GM21737 (cell line): ENCODE measurements around the gene INS.

Source experiments
- ATAC-seq: cut with Tn5 transposase; IDR thresholded peaks from one replicate; pipeline ENCODE4 v1.9.1; 2021; ENCODE audit warnings: mild to moderate bottlenecking, moderate library complexity; ENCODE audit not compliant: unreplicated experiment

The INS gene

DNA sequence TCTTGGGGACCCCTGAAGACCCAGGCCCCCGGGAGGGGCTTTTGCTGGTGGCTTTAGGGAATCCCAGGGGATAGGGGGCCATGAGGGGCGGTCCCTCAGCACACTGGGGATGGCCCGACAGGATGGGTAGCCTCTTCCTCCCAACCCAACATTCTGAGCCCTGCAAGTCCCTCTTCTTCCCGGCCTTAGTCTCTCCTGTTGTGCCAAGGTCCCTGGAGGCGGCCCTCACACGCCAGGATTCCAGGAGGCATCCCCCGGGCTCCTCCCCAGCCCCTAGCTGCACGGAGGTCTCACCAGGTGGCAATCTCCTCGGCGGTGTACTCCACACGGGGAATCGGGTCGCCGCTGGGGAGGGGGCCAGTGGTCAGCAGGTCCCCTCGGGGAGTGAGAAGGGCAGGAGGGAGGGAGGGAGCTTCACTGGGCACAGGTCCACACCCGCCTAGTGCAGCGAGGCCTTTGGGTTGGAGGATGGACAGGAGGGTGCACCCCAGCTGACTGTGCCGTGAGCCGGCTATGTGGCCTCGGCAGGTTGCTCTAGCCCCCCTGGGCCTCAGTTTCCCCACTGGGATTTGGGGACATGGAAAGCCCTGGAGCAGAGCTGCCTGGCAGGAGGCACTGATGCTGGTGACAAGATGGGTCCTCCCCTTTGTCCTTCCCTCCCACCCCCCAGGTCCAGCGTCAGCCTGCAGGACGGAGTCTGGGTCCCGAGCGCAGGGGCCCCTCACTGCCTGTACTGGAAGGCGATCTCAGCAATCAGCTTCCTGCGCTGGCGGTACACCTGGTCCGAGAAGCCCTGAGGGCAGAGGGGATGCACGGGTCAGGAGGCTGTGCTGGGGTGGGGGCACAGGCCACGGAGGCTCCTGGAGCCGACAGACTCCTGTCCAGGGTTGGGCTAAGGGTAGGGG, 6.4 kb upstream of the INS start:
- ATAC-seq, result no peak

DNA sequence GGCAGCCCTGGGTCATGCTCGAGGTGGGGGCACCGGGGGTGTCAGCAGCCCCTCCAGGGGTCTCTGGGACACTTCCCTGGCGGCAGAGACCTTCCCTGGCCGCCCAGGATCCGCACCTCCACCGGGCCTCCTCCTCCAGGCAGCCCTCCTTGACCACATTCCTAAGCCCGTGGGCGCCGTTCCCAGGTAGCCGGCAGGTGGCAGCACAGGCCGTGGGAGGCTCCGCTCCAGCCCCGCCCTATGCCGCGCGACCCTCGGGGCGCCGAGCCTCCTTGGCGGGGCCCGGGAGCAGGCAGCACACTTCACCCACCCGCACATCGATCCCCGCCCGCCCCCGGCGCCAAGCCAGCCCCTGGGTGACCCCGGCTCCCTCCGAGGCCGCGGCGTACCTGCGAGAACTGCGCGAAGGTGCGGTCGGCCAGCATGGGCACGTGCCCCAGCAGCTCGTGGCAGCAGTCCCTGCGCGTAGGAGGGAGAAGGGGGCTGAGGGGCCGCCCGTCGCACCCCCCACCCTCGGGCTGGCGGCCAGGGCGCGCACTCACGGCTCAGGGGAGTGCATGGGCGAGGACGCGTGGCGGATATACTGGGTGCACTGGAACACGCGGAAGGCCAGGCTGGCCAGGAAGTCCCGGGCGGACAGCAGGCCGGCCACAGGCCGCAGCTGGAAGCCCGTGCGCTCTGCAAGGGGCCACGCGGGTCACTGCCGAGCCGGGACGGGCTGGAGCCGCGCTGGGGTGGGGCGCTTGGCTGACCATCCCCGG, 5.3 kb upstream of the INS start:
- ATAC-seq, result no peak

DNA sequence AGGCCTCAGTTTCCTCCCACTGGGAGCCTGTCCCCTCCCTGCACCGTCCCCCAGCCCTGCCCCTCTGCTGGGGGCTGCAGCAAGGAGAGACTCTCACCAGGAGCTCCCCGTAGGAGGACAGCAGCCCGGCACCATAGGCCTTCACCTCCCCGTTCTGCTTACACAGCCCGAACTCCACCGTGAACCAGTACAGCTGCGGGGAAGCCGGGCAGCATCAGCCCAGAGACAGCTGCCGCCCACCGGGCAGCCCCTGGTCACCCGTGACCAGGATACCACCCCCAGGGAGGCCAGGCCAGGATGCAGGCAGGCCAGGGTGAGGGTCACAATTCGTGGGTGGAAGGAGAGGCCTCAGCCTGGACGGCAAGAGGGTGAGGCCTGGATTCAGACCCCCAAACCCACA, 4.6 kb upstream of the INS start:
- no peak for ATAC-seq

DNA sequence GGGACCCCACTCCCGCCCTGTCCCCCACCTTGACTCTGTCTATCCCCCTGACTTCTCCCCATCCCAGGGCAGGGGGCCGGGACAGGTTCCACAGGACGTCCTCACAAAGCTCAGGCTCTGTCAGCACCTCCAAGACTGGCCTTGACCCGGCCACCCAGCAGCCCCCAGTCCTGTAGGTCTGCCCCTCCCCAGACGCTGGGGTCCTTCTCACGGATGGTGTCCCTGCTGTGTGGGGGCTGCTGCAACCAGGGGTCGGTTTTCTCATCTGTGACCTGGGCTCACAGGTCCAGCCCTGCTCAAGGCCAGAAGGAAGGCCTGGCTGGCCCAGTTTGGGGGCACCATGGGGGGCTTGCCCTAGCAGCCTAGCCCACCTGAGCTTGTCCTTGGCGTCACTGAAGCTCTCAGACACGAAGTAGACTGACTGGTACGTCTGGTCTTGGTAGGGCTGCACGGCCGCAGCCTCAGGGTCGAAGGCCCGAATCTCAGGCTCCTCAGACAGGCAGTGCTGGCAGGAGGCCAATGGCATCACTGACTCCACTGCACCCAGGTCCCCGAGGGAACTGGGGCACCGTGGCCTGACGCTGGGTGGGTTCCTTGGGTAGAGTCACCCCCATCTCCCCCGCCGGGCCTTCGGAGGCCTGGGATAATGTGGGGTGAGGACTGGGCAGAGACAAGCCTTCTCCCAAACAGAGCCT, 4.0 kb upstream of the INS start:
- no peak for ATAC-seq

DNA sequence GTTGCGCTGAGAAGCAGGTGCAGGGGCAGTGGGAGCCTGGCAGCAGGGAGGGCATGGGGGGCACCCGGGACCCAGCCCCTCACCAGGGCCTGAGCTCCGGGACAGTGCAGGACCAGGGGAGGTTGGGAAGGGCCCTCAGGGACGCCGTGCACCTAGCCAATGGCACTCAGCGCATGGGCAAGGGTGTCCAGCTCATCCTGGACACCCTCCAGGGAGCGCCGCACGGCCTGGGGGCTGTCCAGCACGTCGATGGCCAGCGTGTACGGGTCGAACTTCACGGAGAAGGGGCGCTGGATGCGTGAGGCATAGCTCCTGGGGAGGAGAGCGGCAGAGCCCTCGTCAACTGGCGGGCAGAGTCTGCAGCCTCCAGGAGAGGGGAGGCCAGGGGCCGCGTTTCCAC, 3.1 kb upstream of the INS start:
- no peak for ATAC-seq

DNA sequence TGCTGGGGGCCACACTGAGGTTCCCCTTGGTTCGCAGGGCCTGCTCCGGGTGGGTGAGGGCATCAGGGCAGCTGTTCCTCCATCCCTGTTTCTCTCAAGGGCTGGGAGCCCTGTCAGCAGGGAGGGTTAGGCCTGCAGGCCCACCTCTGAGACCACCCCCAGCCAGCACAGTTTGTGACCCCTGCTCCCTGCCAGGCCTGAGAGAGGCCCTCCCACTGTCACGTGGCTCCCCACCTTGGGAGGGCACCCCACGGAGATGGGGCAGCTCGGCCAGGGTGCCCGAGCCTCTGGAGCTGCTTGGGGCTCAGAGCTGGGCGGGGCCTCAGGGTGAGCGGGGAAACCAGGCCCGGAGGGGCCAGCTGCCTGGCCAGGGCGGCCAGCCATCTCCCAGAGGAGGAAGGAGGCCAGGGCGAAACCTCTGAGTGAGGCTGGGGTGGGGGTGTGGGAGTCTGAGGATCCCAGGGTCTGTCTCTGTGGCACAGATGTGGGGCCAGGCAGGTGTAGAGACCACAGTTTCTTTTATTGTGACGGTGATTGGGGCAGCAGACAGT, 2.5 kb upstream of the INS start:
- ATAC-seq, result no peak

DNA sequence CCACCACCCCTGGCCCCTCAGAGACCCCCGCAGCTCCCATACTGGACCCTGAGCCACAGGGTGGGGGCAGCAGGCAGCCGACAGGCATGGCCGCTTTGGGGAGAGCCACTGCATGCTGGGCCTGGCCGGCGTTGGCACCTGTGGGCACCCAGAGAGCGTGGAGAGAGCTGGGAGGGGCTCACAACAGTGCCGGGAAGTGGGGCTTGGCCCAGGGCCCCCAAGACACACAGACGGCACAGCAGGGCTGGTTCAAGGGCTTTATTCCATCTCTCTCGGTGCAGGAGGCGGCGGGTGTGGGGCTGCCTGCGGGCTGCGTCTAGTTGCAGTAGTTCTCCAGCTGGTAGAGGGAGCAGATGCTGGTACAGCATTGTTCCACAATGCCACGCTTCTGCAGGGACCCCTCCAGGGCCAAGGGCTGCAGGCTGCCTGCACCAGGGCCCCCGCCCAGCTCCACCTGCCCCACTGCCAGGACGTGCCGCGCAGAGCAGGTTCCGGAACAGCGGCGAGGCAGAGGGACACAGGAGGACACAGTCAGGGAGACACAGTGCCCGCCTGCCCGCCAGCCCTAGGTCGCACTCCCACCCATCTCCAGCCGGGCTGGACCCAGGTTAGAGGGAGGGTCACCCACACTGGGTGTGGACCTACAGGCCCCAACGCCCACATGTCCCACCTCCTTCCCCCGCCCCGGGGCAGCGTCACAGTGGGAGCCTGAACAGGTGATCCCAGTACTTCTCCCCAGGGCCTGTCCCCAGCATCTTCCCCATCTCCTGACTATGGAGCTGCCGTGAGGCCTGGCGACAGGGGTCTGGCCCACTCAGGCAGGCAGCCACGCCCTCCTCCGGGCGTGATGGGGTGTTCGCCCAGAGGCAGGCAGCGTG, 1.2 kb downstream of the INS start:
- no peak for ATAC-seq

DNA sequence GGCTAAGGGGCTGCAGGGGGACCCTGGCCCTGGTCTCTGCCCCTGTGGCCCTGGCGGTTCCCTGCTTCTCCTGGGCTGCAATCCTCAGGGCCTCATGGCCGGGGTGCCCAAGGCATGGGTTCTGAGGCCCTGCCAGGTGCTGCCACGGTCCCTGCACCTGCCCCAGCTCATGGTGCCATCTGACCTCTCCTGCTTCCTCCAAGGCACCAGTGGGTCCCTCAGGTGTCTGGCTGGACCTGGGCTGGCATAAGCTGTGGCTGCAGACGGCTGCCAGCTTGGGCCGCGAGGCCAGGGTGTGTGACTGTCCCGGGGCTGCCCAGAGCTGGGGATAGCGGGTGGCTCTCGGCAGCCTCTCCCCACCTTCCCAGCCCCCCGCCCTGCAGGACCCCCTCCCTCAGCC, 2.0 kb downstream of the INS start:
- ATAC-seq, result no peak

DNA sequence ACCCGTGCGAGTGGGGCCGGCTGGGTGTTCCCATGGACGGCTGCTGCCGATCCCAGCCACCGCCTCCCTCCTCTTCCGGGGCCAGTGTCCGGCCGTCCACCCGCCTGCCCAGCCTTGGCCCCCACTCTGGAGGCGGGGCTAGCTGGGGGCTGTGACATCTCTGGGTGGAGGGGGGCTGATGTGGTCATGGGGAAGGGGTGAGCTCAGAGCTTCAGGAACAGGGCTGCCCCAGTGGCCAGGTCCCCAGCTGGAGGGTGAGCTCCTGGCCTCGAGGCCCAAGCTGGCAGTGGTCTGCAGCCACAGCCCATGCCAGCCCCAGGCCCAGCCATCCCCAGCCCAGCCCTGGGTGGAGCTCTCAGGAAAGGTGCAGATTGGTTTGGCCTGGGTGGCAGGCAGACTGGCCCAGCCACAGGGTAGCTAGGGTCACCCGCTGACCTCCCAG, 2.7 kb downstream of the INS start:
- no peak for ATAC-seq

DNA sequence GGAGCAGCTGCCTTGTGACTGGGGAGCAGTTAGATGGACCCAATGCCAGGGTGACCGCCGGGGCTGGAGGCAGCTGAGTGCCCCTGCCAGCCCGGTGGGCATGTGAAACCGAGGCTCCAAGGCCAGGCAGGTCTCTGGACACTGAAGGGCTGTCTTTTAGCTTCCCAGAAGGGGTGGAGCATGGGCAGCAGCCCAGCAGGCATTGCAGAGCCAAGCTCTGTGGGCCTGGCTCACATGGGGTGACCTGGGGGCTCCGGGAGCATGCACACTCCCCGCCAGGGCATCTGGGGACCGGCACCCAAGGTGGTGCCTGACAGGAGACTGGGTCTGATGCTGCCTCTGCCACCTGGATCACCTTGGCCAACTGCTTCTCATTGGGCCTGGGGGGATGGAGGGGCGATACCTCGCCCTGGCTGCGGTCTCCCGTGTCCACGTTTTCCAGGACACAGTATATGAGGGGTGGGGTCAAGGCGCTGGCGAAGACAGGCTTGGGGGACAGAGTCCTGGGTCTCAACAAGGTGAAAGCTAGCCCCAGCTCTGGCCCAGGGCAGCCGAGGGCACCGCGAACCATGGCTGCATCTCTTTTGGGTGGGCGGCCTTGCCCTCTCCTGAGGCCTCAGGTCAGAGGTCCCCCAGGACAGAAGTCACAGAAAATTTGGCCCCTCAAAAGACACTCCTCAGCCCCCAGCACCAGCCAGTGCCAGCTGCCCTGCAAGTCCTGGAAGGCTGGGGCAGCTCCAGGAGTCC, 3.5 kb downstream of the INS start:
- ATAC-seq, result no peak

DNA sequence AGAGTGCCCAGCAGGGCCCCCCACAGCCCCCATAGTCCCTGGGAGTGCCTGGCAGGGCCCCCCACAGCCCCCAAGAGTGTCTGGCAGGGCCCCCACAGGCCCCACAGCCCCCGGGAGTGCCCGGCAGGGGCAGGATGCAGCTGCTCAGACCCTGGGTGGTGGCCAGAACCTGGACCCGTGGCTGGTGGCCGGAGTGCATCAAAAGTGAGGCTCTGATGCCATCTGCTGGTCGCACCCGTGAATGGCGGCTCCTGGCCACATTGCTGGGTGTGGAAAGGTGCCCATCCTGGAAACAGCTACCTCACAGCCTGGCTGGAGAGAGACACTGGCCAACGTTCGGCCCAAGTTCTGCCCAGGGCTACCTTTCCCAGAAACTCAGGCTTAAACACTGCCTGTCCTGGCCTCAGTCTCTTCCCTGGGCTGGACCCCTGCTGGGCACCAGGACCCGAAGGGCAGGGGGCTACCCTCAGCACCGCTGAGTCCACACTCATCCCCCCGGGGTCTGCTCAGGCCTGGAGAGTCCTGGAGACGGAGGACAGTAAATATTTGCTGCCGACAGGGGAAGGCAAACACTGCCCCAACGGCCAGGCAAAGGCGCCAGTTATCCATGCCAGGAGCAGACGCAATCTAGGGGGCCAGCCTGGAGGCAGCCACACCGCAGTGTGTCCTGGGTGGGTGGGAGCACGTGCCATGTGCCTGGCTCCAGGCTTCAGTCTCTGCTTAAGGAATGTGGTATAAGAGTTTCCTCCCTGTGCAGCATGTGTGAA, 4.4 kb downstream of the INS start:
- ATAC-seq, result no peak

DNA sequence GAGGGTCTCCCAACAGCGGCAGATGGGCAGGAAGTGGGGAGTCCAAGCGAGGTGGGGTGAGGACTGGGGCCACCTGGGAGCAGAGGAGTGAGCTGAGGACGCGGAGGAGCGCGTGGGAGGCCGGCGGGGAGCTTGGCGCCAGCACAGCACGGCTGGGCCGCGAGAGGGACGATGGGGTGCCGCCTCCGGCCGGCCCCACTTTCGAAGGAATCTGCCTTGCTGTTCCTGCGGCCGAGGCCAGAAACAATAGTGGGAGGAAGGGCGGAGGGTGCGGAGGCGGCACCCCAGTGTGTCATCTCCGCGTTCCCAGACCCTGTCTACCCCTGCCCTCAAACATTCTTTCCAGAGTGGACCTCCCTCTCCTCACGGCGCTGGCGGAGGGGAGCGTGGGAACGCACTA, 5.5 kb downstream of the INS start:
- no peak for ATAC-seq

DNA sequence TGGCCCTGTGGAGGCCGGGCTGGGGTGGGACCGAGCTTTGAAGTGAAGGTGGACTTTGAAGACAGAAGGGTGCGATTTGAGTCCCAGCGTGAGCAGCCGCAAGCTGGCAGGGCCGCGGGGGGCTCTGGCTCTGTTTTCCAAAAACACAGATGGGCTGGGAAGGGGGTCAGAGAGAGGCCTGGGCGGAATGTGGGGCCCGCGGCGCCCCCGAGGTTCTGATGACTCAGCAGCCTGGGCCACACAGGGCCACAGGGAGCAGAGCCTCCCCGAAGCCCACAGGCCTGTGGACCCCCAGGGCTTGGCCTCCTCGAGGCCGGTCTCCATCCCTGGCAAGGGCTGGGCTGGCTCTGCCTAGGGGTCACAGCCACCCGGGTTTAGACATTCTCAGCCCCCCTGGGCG, 6.1 kb downstream of the INS start:
- ATAC-seq, result no peak

DNA sequence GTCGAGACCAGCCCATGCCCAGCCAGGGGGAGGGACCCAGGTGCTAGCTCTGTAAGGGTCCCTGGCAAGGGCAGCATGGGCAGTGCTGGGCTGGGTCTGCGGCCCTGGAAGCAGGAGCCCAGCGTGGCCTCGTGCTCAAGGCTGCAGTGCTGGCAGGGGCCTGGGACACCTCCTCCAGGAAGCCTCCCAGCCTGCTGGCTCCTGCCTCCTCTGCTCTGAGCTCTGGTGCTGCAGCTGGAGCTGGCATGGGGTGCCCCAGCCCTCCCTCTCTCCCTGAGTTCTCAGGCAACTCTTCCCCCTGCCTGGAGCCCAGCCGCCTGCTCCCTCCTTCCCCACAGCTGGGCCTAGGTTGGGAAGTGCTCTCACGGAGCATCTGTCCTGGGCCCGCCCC, 6.8 kb downstream of the INS start:
- ATAC-seq, result no peak

DNA sequence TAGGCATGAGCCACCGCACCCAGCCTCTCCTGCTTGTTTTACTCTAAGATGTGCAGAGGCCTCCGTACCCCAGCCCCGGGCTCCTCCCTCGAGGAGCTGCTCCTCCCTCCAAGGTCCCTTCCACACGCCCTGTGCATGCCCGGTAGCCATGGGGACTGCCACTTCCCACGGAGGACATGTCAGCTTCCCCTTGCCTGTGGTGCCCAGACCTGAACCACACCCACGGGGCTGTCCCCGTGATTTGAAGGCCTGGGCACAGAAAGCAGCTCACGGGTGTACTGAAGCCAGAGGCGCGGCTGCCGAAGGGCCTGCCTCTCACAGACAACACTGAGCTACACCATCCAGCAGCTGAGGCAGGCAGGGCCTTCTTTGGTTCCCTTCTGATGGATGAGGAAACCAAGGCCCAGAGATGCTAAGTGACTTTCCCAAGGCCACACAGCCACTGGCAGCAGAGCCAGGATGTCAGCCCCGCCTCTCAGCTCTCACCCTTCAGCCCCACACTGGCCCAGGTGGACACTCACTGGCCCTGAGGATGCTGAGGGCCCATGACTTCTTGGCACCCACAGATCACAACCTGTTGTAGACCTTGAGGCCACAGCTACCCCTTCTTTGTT, 7.3 kb downstream of the INS start:
- ATAC-seq, result no peak

DNA sequence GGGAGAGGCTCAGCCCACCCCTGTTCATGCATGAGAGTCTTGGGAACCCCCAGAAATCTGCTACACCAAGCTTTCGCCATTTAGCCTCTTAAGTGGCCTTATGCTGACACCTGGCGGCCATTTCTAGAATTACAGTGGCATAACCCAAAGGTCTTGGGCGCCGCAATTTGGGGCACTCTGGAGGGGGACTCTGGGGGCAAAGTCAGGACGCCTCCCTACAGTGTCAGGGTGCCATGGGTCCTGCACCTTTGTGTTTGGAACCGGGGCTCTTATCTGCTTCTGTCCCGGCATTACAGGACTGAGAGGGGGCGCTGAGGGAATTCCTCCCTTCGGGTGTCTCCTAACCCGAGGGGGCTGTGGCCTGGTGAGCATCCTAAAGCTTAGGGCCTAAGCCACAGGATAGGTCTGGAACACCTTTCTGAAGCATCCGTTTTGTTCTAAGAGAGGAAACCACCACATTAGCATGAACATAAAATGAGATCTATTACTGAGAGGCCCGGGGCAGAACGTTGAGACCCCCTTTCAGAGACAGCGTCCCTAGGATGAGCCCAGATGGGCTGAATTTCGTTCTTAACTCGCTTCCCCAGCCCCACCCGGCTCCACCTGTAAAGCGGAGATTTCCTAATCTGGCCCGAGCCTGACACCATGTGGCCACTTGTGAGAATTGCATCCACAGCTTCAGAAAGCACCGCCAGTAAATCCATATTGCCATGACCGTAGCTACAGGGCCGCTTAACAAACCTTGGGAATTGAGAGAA, 9.3 kb downstream of the INS start:
- ATAC-seq, result no peak

DNA sequence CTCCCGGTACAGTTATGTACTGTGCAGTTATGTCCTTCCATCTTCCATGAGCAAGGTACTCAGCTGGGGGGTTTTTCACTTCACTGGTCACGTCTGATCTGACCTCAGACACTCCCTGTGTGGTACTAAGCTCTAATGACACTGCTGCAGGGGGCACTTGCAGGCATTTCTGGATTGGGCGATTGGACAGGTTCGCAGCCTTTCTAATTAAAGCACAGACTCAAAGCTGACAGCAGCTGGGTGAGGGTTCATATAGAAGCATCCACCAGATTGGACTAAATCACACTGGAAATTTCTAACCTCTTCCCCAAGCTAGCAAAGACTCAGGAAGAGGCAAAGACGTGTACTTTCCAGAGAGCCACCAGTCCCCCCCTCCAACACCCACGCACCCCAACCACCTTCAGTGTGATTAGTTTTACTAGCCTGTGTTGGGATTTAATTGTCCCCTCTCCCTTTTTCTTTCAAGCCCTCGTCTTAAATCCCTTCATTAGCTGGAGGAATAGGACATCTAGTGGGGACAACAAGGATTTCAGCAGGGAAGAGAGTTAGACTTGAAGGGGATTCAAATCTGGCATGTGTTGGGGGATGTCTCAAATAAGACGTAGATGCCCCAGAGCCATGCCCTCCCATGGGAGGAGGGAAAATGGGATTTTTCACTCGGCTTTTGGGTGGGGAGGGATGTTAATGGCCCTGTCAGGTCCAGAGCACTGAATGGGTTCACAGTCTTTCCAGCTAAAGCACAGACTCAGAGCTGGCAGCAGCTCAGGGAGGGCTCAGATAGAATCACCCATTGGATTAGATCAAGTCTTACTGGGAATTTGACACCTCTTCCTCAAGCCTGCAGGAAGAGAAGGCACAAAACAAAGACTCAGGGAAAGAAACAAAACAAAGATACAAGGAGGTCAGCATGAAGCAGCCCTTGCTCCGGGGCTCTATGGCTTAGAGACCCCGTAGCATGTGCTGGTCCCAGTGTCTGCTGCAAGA, 10.9 kb downstream of the INS start:
- ATAC-seq, result no peak
